DOHH2 (cell line): ENCODE results near the gene SENP8.

Source experiments
- EZH2phosphoT487 ChIP-seq: fragments of 200-600 bp; sonication (generic); IDR thresholded peaks from 2 replicates; pipeline ENCODE4 v1.6.1; 2017; ENCODE audit warnings: borderline replicate concordance, mild to moderate bottlenecking, antibody characterized with exemption, low read length, moderate library complexity, mixed read lengths
- TF ChIP-seq, protein P1 (sequence below): fragments of 200-600 bp; sonication (generic); IDR thresholded peaks from one replicate; pipeline ENCODE4 v1.5.1; 2014; ENCODE audit warnings: antibody characterized with exemption, mild to moderate bottlenecking, low read depth, low read length; ENCODE audit not compliant: poor library complexity, severe bottlenecking

- TF ChIP-seq, protein P1, sequence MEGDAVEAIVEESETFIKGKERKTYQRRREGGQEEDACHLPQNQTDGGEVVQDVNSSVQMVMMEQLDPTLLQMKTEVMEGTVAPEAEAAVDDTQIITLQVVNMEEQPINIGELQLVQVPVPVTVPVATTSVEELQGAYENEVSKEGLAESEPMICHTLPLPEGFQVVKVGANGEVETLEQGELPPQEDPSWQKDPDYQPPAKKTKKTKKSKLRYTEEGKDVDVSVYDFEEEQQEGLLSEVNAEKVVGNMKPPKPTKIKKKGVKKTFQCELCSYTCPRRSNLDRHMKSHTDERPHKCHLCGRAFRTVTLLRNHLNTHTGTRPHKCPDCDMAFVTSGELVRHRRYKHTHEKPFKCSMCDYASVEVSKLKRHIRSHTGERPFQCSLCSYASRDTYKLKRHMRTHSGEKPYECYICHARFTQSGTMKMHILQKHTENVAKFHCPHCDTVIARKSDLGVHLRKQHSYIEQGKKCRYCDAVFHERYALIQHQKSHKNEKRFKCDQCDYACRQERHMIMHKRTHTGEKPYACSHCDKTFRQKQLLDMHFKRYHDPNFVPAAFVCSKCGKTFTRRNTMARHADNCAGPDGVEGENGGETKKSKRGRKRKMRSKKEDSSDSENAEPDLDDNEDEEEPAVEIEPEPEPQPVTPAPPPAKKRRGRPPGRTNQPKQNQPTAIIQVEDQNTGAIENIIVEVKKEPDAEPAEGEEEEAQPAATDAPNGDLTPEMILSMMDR: no peak
- TF ChIP-seq EZH2phosphoT487: no peak
Observed at GRCh38 chr15:72168808-72169190, 50.6 kb downstream of the SENP8 start.
